ENCODE data around the gene MYO15A.

The MYO15A gene

DNA sequence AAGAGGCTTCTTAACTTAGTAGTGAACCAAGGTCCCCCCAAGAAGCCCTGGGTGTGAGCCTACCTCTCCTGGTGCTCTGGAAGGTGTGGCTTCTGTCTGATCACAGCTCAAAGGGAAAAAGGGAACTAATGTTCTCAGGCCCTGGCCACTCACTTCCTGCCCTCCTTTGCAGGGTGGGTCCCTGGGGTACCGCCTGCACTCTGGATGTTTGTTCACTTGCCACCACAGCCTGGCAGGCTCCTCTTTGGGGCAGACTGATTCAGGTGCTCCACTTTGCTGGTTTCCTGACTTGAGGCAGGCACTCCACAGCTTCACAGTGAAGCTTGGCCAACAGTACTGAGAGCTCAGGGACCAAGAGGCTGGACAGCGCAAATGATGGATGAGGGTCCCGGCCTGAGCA, 5.9 kb upstream of the MYO15A start:
- no peak overlapping the region for H3K27ac ChIP-seq

DNA sequence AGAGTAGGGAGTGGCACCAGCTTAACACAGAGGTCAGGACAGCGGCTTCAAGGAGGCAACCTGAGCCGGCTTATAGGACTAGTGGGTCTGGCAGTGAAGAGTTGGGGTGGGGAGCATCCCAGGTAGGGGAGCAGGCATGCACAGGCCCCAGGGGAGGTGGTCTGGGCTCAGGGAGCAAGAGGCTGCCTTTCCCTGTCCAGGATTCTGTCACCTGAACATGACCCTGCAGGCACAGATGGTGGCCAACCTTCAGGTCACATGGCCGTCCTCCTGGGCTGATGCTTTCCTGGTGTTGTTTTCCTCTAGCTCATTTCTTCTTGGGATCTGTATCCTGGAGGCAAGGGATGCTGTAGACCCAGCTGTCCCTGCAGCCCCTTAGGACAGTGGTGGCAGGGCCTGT, 3.5 kb upstream of the MYO15A start:
- no peak for DNase-seq
- Histone ChIP-seq H3K36me3 (peaks cover 39 to 76% (median 64%) of the 10 kb centered on the region in 3 donors), H3K27ac (no peak overlapping the region), H3K4me3 (no peak overlapping the region), H3K4me1 (no peaks in the 10 kb centered on the region), H3K27me3 (no peaks in the 10 kb centered on the region), H3K9me3 (no peaks in the 10 kb centered on the region)
- TF ChIP-seq, protein P1, sequence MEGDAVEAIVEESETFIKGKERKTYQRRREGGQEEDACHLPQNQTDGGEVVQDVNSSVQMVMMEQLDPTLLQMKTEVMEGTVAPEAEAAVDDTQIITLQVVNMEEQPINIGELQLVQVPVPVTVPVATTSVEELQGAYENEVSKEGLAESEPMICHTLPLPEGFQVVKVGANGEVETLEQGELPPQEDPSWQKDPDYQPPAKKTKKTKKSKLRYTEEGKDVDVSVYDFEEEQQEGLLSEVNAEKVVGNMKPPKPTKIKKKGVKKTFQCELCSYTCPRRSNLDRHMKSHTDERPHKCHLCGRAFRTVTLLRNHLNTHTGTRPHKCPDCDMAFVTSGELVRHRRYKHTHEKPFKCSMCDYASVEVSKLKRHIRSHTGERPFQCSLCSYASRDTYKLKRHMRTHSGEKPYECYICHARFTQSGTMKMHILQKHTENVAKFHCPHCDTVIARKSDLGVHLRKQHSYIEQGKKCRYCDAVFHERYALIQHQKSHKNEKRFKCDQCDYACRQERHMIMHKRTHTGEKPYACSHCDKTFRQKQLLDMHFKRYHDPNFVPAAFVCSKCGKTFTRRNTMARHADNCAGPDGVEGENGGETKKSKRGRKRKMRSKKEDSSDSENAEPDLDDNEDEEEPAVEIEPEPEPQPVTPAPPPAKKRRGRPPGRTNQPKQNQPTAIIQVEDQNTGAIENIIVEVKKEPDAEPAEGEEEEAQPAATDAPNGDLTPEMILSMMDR (IDR thresholded peaks at IDR 0.05) = no peak
- intact Hi-C loops (cut with DNase I; ENCODE audit: low total_unique reads) = no loop called here

More for the DNA sequence above, 5.9 kb upstream of the MYO15A start:
- Histone ChIP-seq H3K4me1 (no peaks in the 10 kb centered on the region), H3K27me3 (no peaks in the 10 kb centered on the region), H3K4me3 (no peak overlapping the region), H3K9me3 (no peaks in the 10 kb centered on the region), H3K36me3 (peaks cover 60 to 98% (median 87%) of the 10 kb centered on the region in 3 donors)
- TF ChIP-seq, protein P1 (IDR thresholded peaks at IDR 0.05) = no peak
- no peak for DNase-seq
- intact Hi-C loops (cut with DNase I; ENCODE audit: low total_unique reads) = no loop called here

GRCh38 chr17:18105595-18105994, 3.0 kb upstream of the MYO15A start:
- no peak overlapping the region for H3K4me3 ChIP-seq
- peaks cover 36 to 70% (median 59%) of the 10 kb centered on the region in 3 donors for H3K36me3 ChIP-seq
- H3K27me3 ChIP-seq = no peaks in the 10 kb centered on the region
- intact Hi-C loops (cut with DNase I; ENCODE audit: low total_unique reads) = no loop called here
- TF ChIP-seq, protein P1 (IDR thresholded peaks at IDR 0.05) = no peak
- H3K27ac ChIP-seq = no peak overlapping the region
- no peaks in the 10 kb centered on the region for H3K9me3 ChIP-seq
- H3K4me1 ChIP-seq = no peaks in the 10 kb centered on the region
- no peak for DNase-seq

DNA sequence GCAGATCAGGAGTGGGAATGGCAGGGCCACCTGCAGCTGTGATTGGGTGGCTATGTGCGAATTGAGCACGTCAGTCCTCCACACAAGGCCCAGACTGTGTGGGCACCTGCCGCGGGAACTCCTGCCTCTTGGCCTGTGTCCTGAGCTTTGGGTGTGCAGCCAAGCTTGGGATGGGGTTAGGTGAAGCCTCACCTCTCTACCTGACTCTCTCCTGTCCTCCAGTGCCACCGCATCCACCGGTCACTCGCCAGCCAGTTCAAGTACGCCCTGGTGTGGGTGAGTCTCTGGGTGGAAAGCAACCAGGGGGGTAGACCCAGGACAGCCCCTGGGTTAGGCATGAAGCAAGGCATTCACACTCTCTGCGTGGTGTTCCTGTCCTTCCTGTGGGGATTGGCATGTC, 2.3 kb upstream of the MYO15A start:
- Histone ChIP-seq H3K36me3 (peaks cover 33 to 64% (median 55%) of the 10 kb centered on the region in 3 donors), H3K4me1 (no peaks in the 10 kb centered on the region), H3K4me3 (no peak overlapping the region), H3K27ac (no peak overlapping the region), H3K27me3 (no peaks in the 10 kb centered on the region), H3K9me3 (no peaks in the 10 kb centered on the region)
- intact Hi-C loops (cut with DNase I; ENCODE audit: low total_unique reads) = no loop called here
- TF ChIP-seq, protein P1 (IDR thresholded peaks at IDR 0.05) = no peak
- no peak for DNase-seq

DNA sequence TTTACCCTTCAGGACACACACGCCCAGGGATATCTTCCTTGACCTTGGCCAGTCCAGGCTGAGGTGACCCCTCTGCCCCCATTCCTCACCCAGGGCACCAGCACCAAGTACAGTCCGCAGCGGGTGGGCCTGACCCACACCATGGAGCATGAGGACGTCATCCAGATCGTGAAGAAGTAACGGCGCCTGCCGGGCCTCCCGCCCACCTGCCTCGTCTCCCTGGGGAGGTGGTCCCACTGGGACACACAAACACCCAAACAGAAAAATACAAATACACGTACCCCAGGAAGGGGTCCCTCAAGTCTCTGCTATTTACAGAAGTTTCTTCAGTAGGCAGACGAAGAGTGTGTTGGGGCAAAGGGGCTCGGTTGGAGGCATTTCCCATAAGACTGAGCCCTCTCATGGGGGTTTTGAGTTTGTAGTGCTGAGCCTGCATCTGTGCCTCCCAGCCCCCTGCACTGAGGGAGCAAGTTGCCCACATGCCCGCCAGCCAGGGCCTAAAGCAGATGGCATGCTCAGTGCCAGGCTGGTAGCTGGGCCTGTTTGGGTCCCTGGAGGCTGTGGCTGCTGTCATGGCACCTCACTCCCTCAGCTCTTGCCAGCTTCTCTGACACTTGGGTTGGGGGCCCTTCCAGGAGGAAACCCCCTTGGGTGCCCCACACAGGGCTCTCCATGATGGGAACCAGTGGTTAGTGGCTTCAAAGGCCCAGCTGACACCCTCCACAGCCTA, 1.3 kb upstream of the MYO15A start:
- intact Hi-C loops (cut with DNase I; ENCODE audit: low total_unique reads) = no loop called here
- DNase-seq = no peak

More for the DNA sequence above, 1.3 kb upstream of the MYO15A start:
- no peaks in the 10 kb centered on the region for H3K4me1 ChIP-seq
- H3K36me3 ChIP-seq = peaks cover 26 to 54% (median 46%) of the 10 kb centered on the region in 3 donors
- H3K9me3 ChIP-seq = no peaks in the 10 kb centered on the region
- H3K27me3 ChIP-seq = no peaks in the 10 kb centered on the region
- H3K4me3 ChIP-seq = no peak overlapping the region
- TF ChIP-seq, protein P1 (IDR thresholded peaks at IDR 0.05) = no peak
- no peak overlapping the region for H3K27ac ChIP-seq
